Parathyroid adenoma (tissue), 2 donors: Measurements from ENCODE around the gene IDI1.

ENCODE experiments used
- H2AFZ ChIP-seq: fragments of 300-600 bp; sonication (generic); one replicate; pipeline ENCODE4 v1.7.0; 2017; ENCODE audit warnings: antibody characterized with exemption, mild to moderate bottlenecking
- H3K27ac ChIP-seq: fragments of 300-600 bp; sonication (generic); one replicate; pipeline ENCODE4 v1.7.0; 2017
- H3K27me3 ChIP-seq: fragments of 300-600 bp; sonication (generic); one replicate; pipeline ENCODE4 v1.7.0; 2017; ENCODE audit warnings: low read length; ENCODE audit not compliant: control insufficient read depth, insufficient read depth
- H3K36me3 ChIP-seq: fragments of 300-600 bp; sonication (generic); one replicate; pipeline ENCODE4 v1.7.0; 2017; ENCODE audit warnings: low read length; ENCODE audit not compliant: control insufficient read depth, insufficient read depth
- H3K4me1 ChIP-seq: fragments of 300-600 bp; sonication (generic); one replicate; pipeline ENCODE4 v1.7.0; 2017; ENCODE audit warnings: control low read depth
- H3K4me2 ChIP-seq: fragments of 300-600 bp; sonication (generic); one replicate; pipeline ENCODE4 v1.7.0; 2017; ENCODE audit warnings: low read length
- H3K4me3 ChIP-seq: fragments of 300-600 bp; sonication (generic); one replicate; pipeline ENCODE4 v1.7.0; 2017; ENCODE audit warnings: low read depth, low read length
- H3K79me2 ChIP-seq: fragments of 300-600 bp; sonication (generic); one replicate; pipeline ENCODE4 v1.7.0; 2017; ENCODE audit warnings: control low read depth
- H3K9ac ChIP-seq: fragments of 300-600 bp; sonication (generic); one replicate; pipeline ENCODE4 v1.7.0; 2017; ENCODE audit warnings: mild to moderate bottlenecking
- H3K9me3 ChIP-seq: fragments of 300-600 bp; sonication (generic); one replicate; pipeline ENCODE4 v1.7.0; 2017; ENCODE audit warnings: low read length; ENCODE audit not compliant: control insufficient read depth
- CTCF ChIP-seq: fragments of 300-600 bp; sonication (generic); IDR thresholded peaks from one replicate; pipeline ENCODE4 v1.7.0; 2017; ENCODE audit warnings: antibody characterized with exemption, mild to moderate bottlenecking
- donor health status: primary hyperparathyroidism.

The IDI1 gene

GRCh38 chr10:1048732-1049424 is at the start of gene IDI1:
IDI1 (minus strand) TSS chr10:1049119; CDS start chr10:1049003, 116 bp downstream.
- Histone ChIP-seq H3K79me2 (peaks cover 10% of the 10 kb centered on the region), H2AFZ (peak within 1 kb of the TSS; percentile 88), H3K4me1 (peaks cover 7% of the 10 kb centered on the region), H3K9ac (peak within 1 kb of the TSS; percentile 25), H3K36me3 (no peaks in the 10 kb centered on the region), H3K27ac (peak within 1 kb of the TSS; percentile 99), H3K4me2 (peak within 1 kb of the TSS; percentile 82), H3K4me3 (peak within 1 kb of the TSS; percentile 81), H3K9me3 (no peaks in the 10 kb centered on the region), H3K27me3 (no peaks in the 10 kb centered on the region)
- peak; percentile 14 for TF ChIP-seq CTCF

GRCh38 chr10:1097436-1097835 is 48.5 kb upstream of the IDI1 start:
- no peaks in the 10 kb centered on the region for H3K9me3 ChIP-seq
- H3K36me3 ChIP-seq = no peaks in the 10 kb centered on the region
- H2AFZ ChIP-seq = no peak overlapping the region
- H3K79me2 ChIP-seq = peaks cover 14% of the 10 kb centered on the region
- H3K27me3 ChIP-seq = no peaks in the 10 kb centered on the region
- no peak overlapping the region for H3K27ac ChIP-seq
- no peak overlapping the region for H3K4me2 ChIP-seq
- no peak for TF ChIP-seq CTCF
- H3K4me3 ChIP-seq = no peak overlapping the region
- H3K4me1 ChIP-seq = no peaks in the 10 kb centered on the region
- no peak overlapping the region for H3K9ac ChIP-seq

- no peak overlapping the region for H2AFZ ChIP-seq
- peaks cover 17% of the 10 kb centered on the region for H3K79me2 ChIP-seq
- H3K4me1 ChIP-seq = no peaks in the 10 kb centered on the region
- no peak overlapping the region for H3K4me3 ChIP-seq
- TF ChIP-seq CTCF = no peak
- H3K36me3 ChIP-seq = no peaks in the 10 kb centered on the region
- H3K9ac ChIP-seq = no peak overlapping the region
- H3K27ac ChIP-seq = no peak overlapping the region
- H3K9me3 ChIP-seq = no peaks in the 10 kb centered on the region
- H3K27me3 ChIP-seq = no peaks in the 10 kb centered on the region
- H3K4me2 ChIP-seq = no peak overlapping the region
Observed at GRCh38 chr10:1096287-1096889, 47.5 kb upstream of the IDI1 start.

- Histone ChIP-seq H3K4me1 (no peaks in the 10 kb centered on the region), H2AFZ (no peak overlapping the region), H3K36me3 (no peaks in the 10 kb centered on the region), H3K4me2 (no peak overlapping the region), H3K27ac (no peak overlapping the region), H3K27me3 (no peaks in the 10 kb centered on the region), H3K9ac (no peak overlapping the region), H3K4me3 (no peak overlapping the region), H3K9me3 (no peaks in the 10 kb centered on the region), H3K79me2 (peaks cover 26% of the 10 kb centered on the region)
- no peak for TF ChIP-seq CTCF
Observed at GRCh38 chr10:1095498-1095897, 46.6 kb upstream of the IDI1 start.
